Liver (tissue), 9 donors: ENCODE data around the gene KIF7. TPM values are rescaled to one million over a fixed set of nuclear protein-coding genes. Genes with fewer than 3 reads are reported as not detected.

Source experiments
- DNase-seq: peaks from one replicate; pipeline ENCODE4 v3.0.0-alpha.2; 2017; ENCODE audit warnings: low spot score
- H3K27ac ChIP-seq, 2 donors: one replicate each; pipeline ENCODE4 v1.7.0; 2013; ENCODE audit warnings: inconsistent platforms in 2 of 2, low read length in 2 of 2, control low read depth in 1 of 2, low read depth in 1 of 2, mild to moderate bottlenecking in 1 of 2
- H3K27me3 ChIP-seq, 4 donors: one replicate each; pipeline versions ENCODE4 v1.6.1 to v1.7.0; 2013; ENCODE audit warnings: low read length in 3 of 4, inconsistent platforms in 1 of 4, mild to moderate bottlenecking in 1 of 4, moderate library complexity in 1 of 4; ENCODE audit not compliant: control insufficient read depth in 4 of 4, insufficient read depth in 4 of 4
- H3K36me3 ChIP-seq, 4 donors: one replicate each; pipeline versions ENCODE4 v1.6.1 to v1.7.0; 2013; ENCODE audit warnings: low read length in 3 of 4, mild to moderate bottlenecking in 3 of 4, low read depth in 1 of 4, moderate library complexity in 1 of 4; ENCODE audit not compliant: control insufficient read depth in 4 of 4, insufficient read depth in 3 of 4
- H3K4me1 ChIP-seq, 4 donors: one replicate each; pipeline versions ENCODE4 v1.6.1 to v1.7.0; 2013; ENCODE audit warnings: low read length in 3 of 4, mild to moderate bottlenecking in 3 of 4, moderate library complexity in 1 of 4; ENCODE audit not compliant: control insufficient read depth in 4 of 4, insufficient read depth in 4 of 4
- H3K4me3 ChIP-seq, 3 donors: one replicate each; pipeline versions ENCODE4 v1.6.1 to v1.7.0; 2013; ENCODE audit warnings: low read length in 3 of 3, control low read depth in 1 of 3, low read depth in 1 of 3, mild to moderate bottlenecking in 1 of 3
- H3K9ac ChIP-seq, 2 donors: one replicate each; pipeline ENCODE4 v1.7.0; 2013; ENCODE audit warnings: low read length in 2 of 2, mild to moderate bottlenecking in 2 of 2, moderate library complexity in 2 of 2, control low read depth in 1 of 2, low read depth in 1 of 2
- H3K9me3 ChIP-seq, 4 donors: one replicate each; pipeline versions ENCODE4 v1.6.1 to v1.7.0; 2013; ENCODE audit warnings: low read length in 3 of 4; ENCODE audit not compliant: control insufficient read depth in 4 of 4
- ATF3 ChIP-seq: IDR thresholded peaks from 2 replicates; pipeline ENCODE4 v1.6.1; 2016; ENCODE audit warnings: antibody characterized with exemption
- EGR1 ChIP-seq, 2 donors: IDR thresholded peaks; 2 replicates each; pipeline ENCODE4 v1.6.1; 2016 to 2018; ENCODE audit warnings: antibody characterized with exemption in 2 of 2, low read depth in 2 of 2
- FOXA1 ChIP-seq: IDR thresholded peaks from 2 replicates; pipeline ENCODE4 v1.6.1; 2016; ENCODE audit warnings: antibody characterized with exemption
- FOXA2 ChIP-seq: IDR thresholded peaks from 2 replicates; pipeline ENCODE4 v1.6.1; 2016; ENCODE audit warnings: antibody characterized with exemption
- GABPA ChIP-seq, 2 donors: IDR thresholded peaks in 1 of 2; conservative IDR thresholded peaks in 1 of 2; 2 replicates each; pipeline ENCODE4 v1.6.1; 2016; ENCODE audit warnings: antibody characterized with exemption in 2 of 2, mild to moderate bottlenecking in 1 of 2, moderate library complexity in 1 of 2
- HNF4A ChIP-seq, 2 donors: conservative IDR thresholded peaks; 2 replicates each; pipeline ENCODE4 v1.6.1; 2016; ENCODE audit warnings: antibody characterized with exemption in 2 of 2, mild to moderate bottlenecking in 2 of 2
- HNF4G ChIP-seq: IDR thresholded peaks from 2 replicates; pipeline ENCODE4 v1.6.1; 2016; ENCODE audit warnings: antibody characterized with exemption
- JUND ChIP-seq, 2 donors: IDR thresholded peaks; 2 replicates each; pipeline ENCODE4 v1.6.1; 2016; ENCODE audit warnings: antibody characterized with exemption in 2 of 2
- MAX ChIP-seq: IDR thresholded peaks from 2 replicates; pipeline ENCODE4 v1.6.1; 2016; ENCODE audit warnings: antibody characterized with exemption
- NR2F2 ChIP-seq: IDR thresholded peaks from 2 replicates; pipeline ENCODE4 v1.6.1; 2016; ENCODE audit warnings: antibody characterized with exemption
- RAD21 ChIP-seq, 2 donors: IDR thresholded peaks; 2 replicates each; pipeline ENCODE4 v1.6.1; 2016; ENCODE audit warnings: antibody characterized with exemption in 2 of 2, mild to moderate bottlenecking in 2 of 2
- SP1 ChIP-seq: IDR thresholded peaks from 2 replicates; pipeline ENCODE4 v1.6.1; 2018; ENCODE audit warnings: antibody characterized with exemption, mild to moderate bottlenecking
- TAF1 ChIP-seq: conservative IDR thresholded peaks from 2 replicates; pipeline ENCODE4 v1.6.1; 2016; ENCODE audit warnings: antibody characterized with exemption, mild to moderate bottlenecking
- YY1 ChIP-seq: IDR thresholded peaks from 2 replicates; pipeline ENCODE4 v1.6.1; 2016; ENCODE audit warnings: antibody characterized with exemption, mild to moderate bottlenecking
- ZBTB33 ChIP-seq: IDR thresholded peaks from 2 replicates; pipeline ENCODE4 v1.6.1; 2016; ENCODE audit warnings: antibody characterized with exemption
- whole genome bisulfite sequencing: extraction: QIAGEN DNeasy Blood & Tissue Kit; methylation state at CpG from one replicate; pipeline ENCODE4 v1.1.7; 2013; 5-methylcytosine and 5-hydroxymethylcytosine counted together
- polyA plus RNA-seq, 2 donors: library from polyadenylated mRNA; stranded (reverse) in 1 of 2; unstranded in 1 of 2; fragments of 200-250 nt in 1 of 2; fragments of >200 nt in 1 of 2; fragmentation: Nextera tagmentation in 1 of 2; extraction: Ambion mirVana in 1 of 2; gene quantifications; one replicate each; pipeline versions ENCODE4 v1.2.1 to v1.2.3, GENCODE V29; 2013 to 2015
- total RNA-seq, 2 donors: library from RNA; depleted of rRNA; stranded (reverse); fragments of >200 nt; gene quantifications; one replicate each; pipeline ENCODE4 v1.2.3, GENCODE V29; 2014
- TF ChIP-seq, protein P1 (sequence below): fragments of 150-350 bp; IDR thresholded peaks from 2 replicates; pipeline ENCODE4 v1.5.1; 2017; ENCODE audit warnings: improper control_type of control experiment, low read depth, low read length; ENCODE audit not compliant: missing input control
- TF ChIP-seq, protein P2 (sequence below): IDR thresholded peaks from 2 replicates; pipeline ENCODE4 v1.6.1; 2016; ENCODE audit warnings: antibody characterized with exemption, mild to moderate bottlenecking
- donor health status: healthy.
- donor health status: healthy.
- donor health status: healthy.
- donor health status: healthy.
- donor health status: healthy.

Gene KIF7
- total RNA-seq = 1 to 10 TPM; 1.0 to 1.3 TPM
- polyA plus RNA-seq = under 1 TPM; 0.04 to 0.44 TPM

DNA sequence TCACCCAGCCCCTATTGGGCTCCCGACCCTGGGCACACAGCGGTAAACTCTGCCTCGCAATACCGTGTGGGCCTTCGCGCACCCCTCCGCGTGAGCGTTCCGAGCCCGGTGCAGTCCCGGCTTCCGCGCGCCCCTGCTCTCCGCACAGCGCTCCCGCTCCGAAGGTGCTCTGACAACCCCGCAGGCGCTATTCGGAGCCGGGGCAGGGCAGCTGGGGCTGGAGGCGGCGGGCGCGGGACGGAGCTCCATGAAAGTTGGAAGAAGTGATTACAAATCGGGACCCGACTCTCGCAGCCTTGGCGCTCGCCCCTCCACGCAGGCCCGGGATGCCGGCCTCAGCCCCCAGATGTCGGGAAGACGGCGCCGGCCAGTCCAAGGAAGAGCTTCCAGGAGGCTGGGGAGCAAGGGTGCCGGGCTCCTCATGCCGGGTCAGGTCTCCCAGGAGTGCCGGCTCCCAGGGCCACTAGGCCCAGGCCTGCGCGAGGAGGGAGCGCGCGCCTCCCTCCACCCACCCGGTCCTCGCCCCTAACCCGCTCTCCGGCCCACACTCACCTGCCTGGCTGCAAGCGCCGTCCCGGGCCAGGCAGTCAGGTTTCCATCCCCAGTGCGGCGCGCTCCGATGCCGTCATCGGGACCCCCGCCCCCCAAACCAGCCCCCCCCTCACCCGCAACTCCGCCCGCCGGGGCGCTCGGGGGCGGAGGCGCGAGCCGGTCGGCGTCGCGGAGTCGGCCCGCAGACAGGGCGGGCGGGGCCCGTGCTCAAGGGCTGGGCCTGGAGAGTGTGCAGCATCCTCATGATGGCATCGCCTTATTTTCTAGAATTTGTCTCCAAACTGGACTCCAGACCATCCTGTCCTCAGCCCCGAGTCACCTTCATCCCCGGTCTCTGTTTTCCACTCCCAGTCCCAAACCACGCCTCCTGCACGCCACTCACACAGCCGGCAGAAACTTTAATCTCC, at the start of gene KIF7:
Gene KIF7, minus strand, starts transcription at position 621 of the 959 bp plus-strand sequence. CDS start 2,537 bp downstream, outside the sequence.
- TF ChIP-seq GABPA (IDR thresholded peaks at IDR 0.05 in 1 of 2, conservative IDR thresholded peaks at IDR 0.05 in 1 of 2) (no peak), HNF4A (conservative IDR thresholded peaks at IDR 0.05) (no peak), ZBTB33 (no peak), TAF1 (no peak), HNF4G (no peak), MAX (no peak), SP1 (no peak), YY1 (no peak), FOXA1 (no peak), ATF3 (no peak), JUND (IDR thresholded peaks at IDR 0.05) (no peak), NR2F2 (no peak), EGR1 (IDR thresholded peaks at IDR 0.05; ENCODE audit: low read depth in 2 of 2) (no peak), RAD21 (IDR thresholded peaks at IDR 0.05) (no peak), FOXA2 (no peak)
- TF ChIP-seq, protein P1, sequence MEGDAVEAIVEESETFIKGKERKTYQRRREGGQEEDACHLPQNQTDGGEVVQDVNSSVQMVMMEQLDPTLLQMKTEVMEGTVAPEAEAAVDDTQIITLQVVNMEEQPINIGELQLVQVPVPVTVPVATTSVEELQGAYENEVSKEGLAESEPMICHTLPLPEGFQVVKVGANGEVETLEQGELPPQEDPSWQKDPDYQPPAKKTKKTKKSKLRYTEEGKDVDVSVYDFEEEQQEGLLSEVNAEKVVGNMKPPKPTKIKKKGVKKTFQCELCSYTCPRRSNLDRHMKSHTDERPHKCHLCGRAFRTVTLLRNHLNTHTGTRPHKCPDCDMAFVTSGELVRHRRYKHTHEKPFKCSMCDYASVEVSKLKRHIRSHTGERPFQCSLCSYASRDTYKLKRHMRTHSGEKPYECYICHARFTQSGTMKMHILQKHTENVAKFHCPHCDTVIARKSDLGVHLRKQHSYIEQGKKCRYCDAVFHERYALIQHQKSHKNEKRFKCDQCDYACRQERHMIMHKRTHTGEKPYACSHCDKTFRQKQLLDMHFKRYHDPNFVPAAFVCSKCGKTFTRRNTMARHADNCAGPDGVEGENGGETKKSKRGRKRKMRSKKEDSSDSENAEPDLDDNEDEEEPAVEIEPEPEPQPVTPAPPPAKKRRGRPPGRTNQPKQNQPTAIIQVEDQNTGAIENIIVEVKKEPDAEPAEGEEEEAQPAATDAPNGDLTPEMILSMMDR = no peak
- WGBS = 5% methylated on average over 87 of the region's 87 CpGs

DNA sequence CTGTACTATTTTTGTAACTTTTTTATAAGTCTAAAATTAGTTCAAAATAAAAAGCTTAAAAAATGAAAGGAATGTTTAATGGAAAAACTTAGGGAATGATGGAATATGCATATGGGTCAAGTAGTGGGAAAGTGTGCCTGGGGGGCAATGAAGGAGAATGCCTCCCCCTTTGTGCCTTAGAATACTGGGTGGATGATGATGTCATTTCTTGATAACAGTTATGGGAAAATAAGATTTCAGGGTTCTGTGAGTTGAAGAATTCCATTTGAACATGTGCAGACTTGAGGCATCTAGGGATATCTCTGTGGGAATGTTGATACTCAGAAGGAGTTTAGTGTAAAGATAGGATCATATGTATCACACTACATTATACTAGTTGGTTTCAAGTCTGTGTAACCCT, 49.1 kb upstream of the KIF7 start:
- no peaks in the 10 kb centered on the region for H3K27me3 ChIP-seq
- H3K36me3 ChIP-seq = no peaks in the 10 kb centered on the region
- H3K4me1 ChIP-seq = no peaks in the 10 kb centered on the region
- H3K4me3 ChIP-seq = no peak overlapping the region
- no peak for DNase-seq
- no peak overlapping the region for H3K27ac ChIP-seq
- H3K9ac ChIP-seq = no peak overlapping the region
- H3K9me3 ChIP-seq = no peaks in the 10 kb centered on the region
- TF ChIP-seq, protein P1 = no peak
- TF ChIP-seq MAX = no peak
- TF ChIP-seq GABPA (IDR thresholded peaks at IDR 0.05 in 1 of 2, conservative IDR thresholded peaks at IDR 0.05 in 1 of 2) = no peak
- TF ChIP-seq FOXA1 = no peak
- TF ChIP-seq, protein P2, sequence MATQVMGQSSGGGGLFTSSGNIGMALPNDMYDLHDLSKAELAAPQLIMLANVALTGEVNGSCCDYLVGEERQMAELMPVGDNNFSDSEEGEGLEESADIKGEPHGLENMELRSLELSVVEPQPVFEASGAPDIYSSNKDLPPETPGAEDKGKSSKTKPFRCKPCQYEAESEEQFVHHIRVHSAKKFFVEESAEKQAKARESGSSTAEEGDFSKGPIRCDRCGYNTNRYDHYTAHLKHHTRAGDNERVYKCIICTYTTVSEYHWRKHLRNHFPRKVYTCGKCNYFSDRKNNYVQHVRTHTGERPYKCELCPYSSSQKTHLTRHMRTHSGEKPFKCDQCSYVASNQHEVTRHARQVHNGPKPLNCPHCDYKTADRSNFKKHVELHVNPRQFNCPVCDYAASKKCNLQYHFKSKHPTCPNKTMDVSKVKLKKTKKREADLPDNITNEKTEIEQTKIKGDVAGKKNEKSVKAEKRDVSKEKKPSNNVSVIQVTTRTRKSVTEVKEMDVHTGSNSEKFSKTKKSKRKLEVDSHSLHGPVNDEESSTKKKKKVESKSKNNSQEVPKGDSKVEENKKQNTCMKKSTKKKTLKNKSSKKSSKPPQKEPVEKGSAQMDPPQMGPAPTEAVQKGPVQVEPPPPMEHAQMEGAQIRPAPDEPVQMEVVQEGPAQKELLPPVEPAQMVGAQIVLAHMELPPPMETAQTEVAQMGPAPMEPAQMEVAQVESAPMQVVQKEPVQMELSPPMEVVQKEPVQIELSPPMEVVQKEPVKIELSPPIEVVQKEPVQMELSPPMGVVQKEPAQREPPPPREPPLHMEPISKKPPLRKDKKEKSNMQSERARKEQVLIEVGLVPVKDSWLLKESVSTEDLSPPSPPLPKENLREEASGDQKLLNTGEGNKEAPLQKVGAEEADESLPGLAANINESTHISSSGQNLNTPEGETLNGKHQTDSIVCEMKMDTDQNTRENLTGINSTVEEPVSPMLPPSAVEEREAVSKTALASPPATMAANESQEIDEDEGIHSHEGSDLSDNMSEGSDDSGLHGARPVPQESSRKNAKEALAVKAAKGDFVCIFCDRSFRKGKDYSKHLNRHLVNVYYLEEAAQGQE = no peak
- TF ChIP-seq YY1 = no peak
- TF ChIP-seq NR2F2 = no peak
- TF ChIP-seq JUND (IDR thresholded peaks at IDR 0.05) = no peak
- no peak for TF ChIP-seq ZBTB33
- no peak for TF ChIP-seq RAD21 (IDR thresholded peaks at IDR 0.05)
- no peak for TF ChIP-seq SP1

More for the DNA sequence above, at the start of gene KIF7:
- no peaks in the 10 kb centered on the region for H3K9me3 ChIP-seq
- peak within 1 kb of the TSS; percentile 46 to 48 (median 46) for H3K4me3 ChIP-seq
- H3K9ac ChIP-seq = peak within 1 kb of the TSS in 1 of 2 donors; percentile 31
- H3K4me1 ChIP-seq = peaks cover 0 to 10% (median 7%) of the 10 kb centered on the region in 4 donors
- no peak for DNase-seq
- H3K36me3 ChIP-seq = no peaks in the 10 kb centered on the region
- H3K27me3 ChIP-seq = no peaks in the 10 kb centered on the region
- H3K27ac ChIP-seq = no peak within 1 kb of the TSS
